GM04503 (cell line): ENCODE measurements around the gene STARD6.
"Not testable (repeated sequence)": the region's sequence is repeated elsewhere in the genome, so short reads cannot be mapped to it uniquely, and the experiment has no call there.

Experiments used
- DNase-seq: peaks from one replicate; pipeline ENCODE4 v3.0.0-alpha.2; 2012; ENCODE audit warnings: low read depth

The STARD6 gene

GRCh38 chr18:54357660-54358494, at the start of gene STARD6, which contains the start of gene C18orf54:
TSS of gene STARD6 (minus strand) at chr18:54357858. CDS start at chr18:54354573, 3,285 bp downstream.
TSS of gene C18orf54 (plus strand) at chr18:54357906. CDS start at chr18:54360573, 2,667 bp downstream.
- DNase-seq: peak; percentile 53

- DNase-seq: no peak
Observed at GRCh38 chr18:54405290-54405689, 47.6 kb upstream of the STARD6 start.

- DNase-seq: no peak
Observed at GRCh38 chr18:54396760-54397159, 39.1 kb upstream of the STARD6 start.

- no peak for DNase-seq
Observed at GRCh38 chr18:54393648-54394294, 36.1 kb upstream of the STARD6 start.

- DNase-seq: no peak
Observed at GRCh38 chr18:54392543-54393023, 34.9 kb upstream of the STARD6 start.

GRCh38 chr18:54390838-54391237, 33.2 kb upstream of the STARD6 start:
- no peak for DNase-seq

- DNase-seq: no peak
Observed at GRCh38 chr18:54389143-54389505, 31.5 kb upstream of the STARD6 start.

- peak; percentile 42 for DNase-seq
Observed at GRCh38 chr18:54388203-54389142, 30.8 kb upstream of the STARD6 start.

GRCh38 chr18:54387631-54388030, 30.0 kb upstream of the STARD6 start:
- DNase-seq: no peak

GRCh38 chr18:54386800-54387495, 29.3 kb upstream of the STARD6 start:
- not testable (repeated sequence) for DNase-seq

- DNase-seq: no peak
Observed at GRCh38 chr18:54386043-54386442, 28.4 kb upstream of the STARD6 start.

GRCh38 chr18:54382733-54383252, 25.1 kb upstream of the STARD6 start:
- DNase-seq: no peak

- no peak for DNase-seq
Observed at GRCh38 chr18:54382076-54382475, 24.4 kb upstream of the STARD6 start.

GRCh38 chr18:54381640-54382039, 24.0 kb upstream of the STARD6 start:
- DNase-seq: no peak

- no peak for DNase-seq
Observed at GRCh38 chr18:54378057-54378456, 20.4 kb upstream of the STARD6 start.

GRCh38 chr18:54360406-54360805, 2.7 kb upstream of the STARD6 start:
- no peak for DNase-seq

- DNase-seq: no peak
Observed at GRCh38 chr18:54359233-54359632, 1.6 kb upstream of the STARD6 start.

- peak; percentile 4 for DNase-seq
Observed at GRCh38 chr18:54358495-54359040, 910 bp upstream of the STARD6 start.

GRCh38 chr18:54357082-54357659, 487 bp downstream of the STARD6 start:
- DNase-seq: no peak

- DNase-seq: no peak
Observed at GRCh38 chr18:54351186-54351585, 6.5 kb downstream of the STARD6 start.

- DNase-seq: no peak
Observed at GRCh38 chr18:54338230-54338629, 19.4 kb downstream of the STARD6 start.
